GM18520 (cell line): ENCODE results near the gene AIG1.
"Not testable (repeated sequence)": the region's sequence is repeated elsewhere in the genome, so short reads cannot be mapped to it uniquely, and the experiment has no call there.

Experiments used
- ATAC-seq: cut with Tn5 transposase; IDR thresholded peaks from one replicate; pipeline ENCODE4 v1.9.1; 2021; ENCODE audit not compliant: unreplicated experiment

Gene AIG1

GRCh38 chr6:143055891-143056290 lies 4.8 kb upstream of the AIG1 start:
- no peak for ATAC-seq

GRCh38 chr6:143058987-143059386 lies 1.7 kb upstream of the AIG1 start:
- no peak for ATAC-seq

GRCh38 chr6:143059663-143060353 lies 881 bp upstream of the AIG1 start:
- ATAC-seq: no peak

- peak; percentile 77 for ATAC-seq
Observed at GRCh38 chr6:143060354-143060805, 309 bp upstream of the AIG1 start.

GRCh38 chr6:143061597-143062385 lies 1.1 kb downstream of the AIG1 start:
- ATAC-seq: no peak

- ATAC-seq: no peak
Observed at GRCh38 chr6:143062551-143062950, 1.9 kb downstream of the AIG1 start.

GRCh38 chr6:143063631-143064030 lies 2.9 kb downstream of the AIG1 start:
- ATAC-seq: no peak

- ATAC-seq: no peak
Observed at GRCh38 chr6:143064271-143064670, 3.6 kb downstream of the AIG1 start.

GRCh38 chr6:143064951-143065683 lies 4.4 kb downstream of the AIG1 start:
- ATAC-seq: no peak

GRCh38 chr6:143068001-143068400 lies 7.3 kb downstream of the AIG1 start:
- no peak for ATAC-seq

- ATAC-seq: no peak
Observed at GRCh38 chr6:143074101-143074500, 13.4 kb downstream of the AIG1 start.

GRCh38 chr6:143074670-143075318 lies 14.1 kb downstream of the AIG1 start:
- ATAC-seq: no peak

- no peak for ATAC-seq
Observed at GRCh38 chr6:143078468-143079324, 18.0 kb downstream of the AIG1 start.

- no peak for ATAC-seq
Observed at GRCh38 chr6:143079325-143079640, 18.6 kb downstream of the AIG1 start.

GRCh38 chr6:143082274-143082673 lies 21.6 kb downstream of the AIG1 start:
- ATAC-seq: not testable (repeated sequence)

- ATAC-seq: not testable (repeated sequence)
Observed at GRCh38 chr6:143084019-143084418, 23.3 kb downstream of the AIG1 start.

- ATAC-seq: not testable (repeated sequence)
Observed at GRCh38 chr6:143087335-143087734, 26.6 kb downstream of the AIG1 start.

- ATAC-seq: no peak
Observed at GRCh38 chr6:143087856-143088255, 27.2 kb downstream of the AIG1 start.

GRCh38 chr6:143090314-143091044 lies 29.8 kb downstream of the AIG1 start:
- ATAC-seq: peak; percentile 66

GRCh38 chr6:143092768-143093167 lies 32.1 kb downstream of the AIG1 start:
- no peak for ATAC-seq
